SK-N-SH (cell line): ENCODE results near the gene PHF14.
"Not testable (repeated sequence)": the region's sequence is repeated elsewhere in the genome, so short reads cannot be mapped to it uniquely, and the experiment has no call there.

Experiments
- CTCF ChIP-seq: fragments of 200-600 bp; sonication (generic); IDR thresholded peaks from 2 replicates; pipeline ENCODE4 v1.6.1; 2017; ENCODE audit warnings: antibody characterized with exemption, mild to moderate bottlenecking, moderate library complexity
- ELF1 ChIP-seq: IDR thresholded peaks from 2 replicates; pipeline ENCODE4 v1.4.0; 2012
- EP300 ChIP-seq, 2 experiments: IDR thresholded peaks; 2 replicates each; pipeline versions ENCODE4 v1.4.0 to v1.6.1; 2012; ENCODE audit warnings: borderline replicate concordance in 1 of 2, low read depth in 1 of 2, low read length in 1 of 2
- EZH2phosphoT487 ChIP-seq: fragments of 200-600 bp; sonication (generic); IDR thresholded peaks from 2 replicates; pipeline ENCODE4 v1.6.1; 2017; ENCODE audit warnings: low read depth, mixed run types, mild to moderate bottlenecking, antibody characterized with exemption, moderate library complexity, borderline replicate concordance
- JUND ChIP-seq: IDR thresholded peaks from 2 replicates; pipeline ENCODE4 v1.4.0; 2012
- MAX ChIP-seq: IDR thresholded peaks from 2 replicates; pipeline ENCODE4 v1.4.0; 2012; ENCODE audit warnings: low read depth
- RAD21 ChIP-seq: IDR thresholded peaks from 2 replicates; pipeline ENCODE4 v1.6.1; 2012; ENCODE audit warnings: mild to moderate bottlenecking, low read length
- RCOR1 ChIP-seq: fragments of 150-350 bp; IDR thresholded peaks from 2 replicates; pipeline ENCODE4 v1.6.1; 2017; ENCODE audit warnings: antibody characterized with exemption, low read length
- RFX5 ChIP-seq: IDR thresholded peaks from 2 replicates; pipeline ENCODE4 v1.6.1; 2012; ENCODE audit warnings: mild to moderate bottlenecking, improper control_type of control experiment, low read length
- YY1 ChIP-seq: IDR thresholded peaks from 2 replicates; pipeline ENCODE4 v1.4.0; 2012; ENCODE audit warnings: low read depth, mild to moderate bottlenecking
- TF ChIP-seq, protein P1 (sequence below): IDR thresholded peaks from 2 replicates; pipeline ENCODE4; 2012

DNA sequence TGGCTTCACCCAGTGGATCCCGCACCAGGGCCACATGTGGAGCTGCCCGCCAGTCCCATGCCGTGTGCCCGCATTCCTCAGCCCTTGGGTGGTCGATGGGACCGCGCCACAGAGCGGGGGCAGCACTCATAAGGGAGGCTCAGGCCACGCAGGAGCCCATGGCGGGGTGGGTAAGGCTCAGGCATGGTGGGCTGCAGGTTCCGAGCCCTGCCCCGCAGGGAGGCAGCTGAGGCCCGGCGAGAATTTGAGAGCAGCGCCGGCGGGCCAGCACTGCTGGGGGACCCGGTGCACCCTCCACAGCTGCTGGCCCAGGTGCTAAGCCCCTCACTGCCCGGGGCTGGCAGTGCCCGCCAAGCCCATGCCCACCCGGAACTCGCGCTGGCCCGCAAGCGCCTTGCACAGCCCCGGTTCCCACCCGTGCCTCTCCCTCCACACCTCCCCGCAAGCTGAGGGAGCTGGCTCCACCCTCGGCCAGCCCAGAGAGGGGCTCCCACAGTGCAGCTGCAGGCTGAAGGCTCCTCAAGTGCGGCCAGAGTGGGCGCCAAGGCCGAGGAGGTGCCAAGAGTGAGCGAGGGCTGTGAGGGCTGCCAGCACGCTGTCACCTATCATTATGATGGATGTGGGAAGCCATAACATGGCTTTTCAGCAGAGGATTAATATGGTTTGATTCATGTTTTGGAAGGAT, 22.0 kb downstream of the PHF14 start:
- TF ChIP-seq CTCF; EP300 (IDR thresholded peaks at IDR 0.05; ENCODE audit: borderline replicate concordance in 1 of 2, low read depth in 1 of 2, low read length in 1 of 2); MAX; RCOR1; JUND; RAD21; ELF1; YY1; EZH2phosphoT487; RFX5: not testable (repeated sequence)
- TF ChIP-seq, protein P1, sequence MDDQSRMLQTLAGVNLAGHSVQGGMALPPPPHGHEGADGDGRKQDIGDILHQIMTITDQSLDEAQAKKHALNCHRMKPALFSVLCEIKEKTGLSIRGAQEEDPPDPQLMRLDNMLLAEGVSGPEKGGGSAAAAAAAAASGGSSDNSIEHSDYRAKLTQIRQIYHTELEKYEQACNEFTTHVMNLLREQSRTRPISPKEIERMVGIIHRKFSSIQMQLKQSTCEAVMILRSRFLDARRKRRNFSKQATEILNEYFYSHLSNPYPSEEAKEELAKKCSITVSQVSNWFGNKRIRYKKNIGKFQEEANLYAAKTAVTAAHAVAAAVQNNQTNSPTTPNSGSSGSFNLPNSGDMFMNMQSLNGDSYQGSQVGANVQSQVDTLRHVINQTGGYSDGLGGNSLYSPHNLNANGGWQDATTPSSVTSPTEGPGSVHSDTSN, result not testable (repeated sequence)
